EL (cell line): ENCODE results near the gene CHKA.

ENCODE experiments used
- DNase-seq: peaks from one replicate; pipeline ENCODE4 v3.0.0-alpha.2; 2016

Gene CHKA

GRCh38 chr11:68043349-68044144 is 77.6 kb downstream of the CHKA start:
- peak; percentile 93 for DNase-seq

DNA sequence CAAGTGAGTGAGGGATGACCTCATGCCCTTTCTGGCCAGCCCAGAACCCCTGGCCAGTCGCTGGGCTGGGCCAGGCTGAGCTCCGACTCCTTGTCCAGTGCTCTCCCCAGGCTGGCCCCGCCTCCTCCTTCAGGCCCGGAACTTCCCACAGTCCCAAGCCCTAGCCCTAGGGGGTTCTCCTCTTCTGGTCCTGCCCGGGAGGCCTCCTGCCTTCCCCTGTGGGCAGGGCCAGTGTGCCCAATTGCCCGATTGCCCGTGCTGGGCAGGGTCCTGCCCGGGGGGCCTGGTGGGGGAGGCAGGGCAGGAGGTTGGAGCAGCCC is 78.2 kb downstream of the CHKA start:
- peak; percentile 57 for DNase-seq

DNA sequence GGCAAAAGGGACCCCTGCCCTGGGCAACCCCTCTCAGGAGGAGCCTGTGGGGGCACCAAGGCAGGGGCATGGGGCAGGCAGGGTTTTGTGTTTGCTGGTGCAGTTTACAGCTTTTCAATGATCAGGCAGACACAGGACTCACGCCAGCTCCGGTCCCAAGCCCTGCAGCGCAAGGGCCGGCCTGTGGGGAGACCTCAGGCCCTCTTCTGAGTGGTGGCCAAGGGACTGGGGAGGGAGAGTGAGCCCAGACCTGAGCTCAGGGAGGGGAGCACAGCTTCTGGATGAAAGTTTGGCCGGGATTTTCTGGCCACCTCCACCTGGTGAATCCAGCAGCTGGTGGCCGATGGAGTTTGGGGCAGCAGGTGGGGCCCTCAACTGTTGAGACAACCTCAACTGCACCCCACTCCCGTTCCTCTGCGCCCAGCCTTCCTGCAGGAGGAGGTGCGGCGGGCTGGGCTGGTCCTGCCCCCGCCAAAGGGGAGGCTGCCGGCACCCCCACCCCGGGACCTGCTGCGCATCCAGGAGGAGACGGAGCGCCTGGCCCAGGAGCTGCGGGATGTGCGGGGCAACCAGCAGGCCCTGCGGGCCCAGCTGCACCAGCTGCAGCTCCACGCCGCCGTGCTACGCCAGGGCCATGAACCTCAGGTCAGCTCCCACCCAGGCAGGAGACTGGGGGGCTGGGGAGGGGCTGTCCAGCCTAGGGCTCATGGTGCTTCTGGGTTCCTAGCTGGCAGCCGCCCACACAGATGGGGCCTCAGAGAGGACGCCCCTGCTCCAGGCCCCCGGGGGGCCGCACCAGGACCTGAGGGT is 78.8 kb downstream of the CHKA start:
- no peak for DNase-seq

- no peak for DNase-seq
Observed at GRCh38 chr11:68041617-68042218, 79.5 kb downstream of the CHKA start.

DNA sequence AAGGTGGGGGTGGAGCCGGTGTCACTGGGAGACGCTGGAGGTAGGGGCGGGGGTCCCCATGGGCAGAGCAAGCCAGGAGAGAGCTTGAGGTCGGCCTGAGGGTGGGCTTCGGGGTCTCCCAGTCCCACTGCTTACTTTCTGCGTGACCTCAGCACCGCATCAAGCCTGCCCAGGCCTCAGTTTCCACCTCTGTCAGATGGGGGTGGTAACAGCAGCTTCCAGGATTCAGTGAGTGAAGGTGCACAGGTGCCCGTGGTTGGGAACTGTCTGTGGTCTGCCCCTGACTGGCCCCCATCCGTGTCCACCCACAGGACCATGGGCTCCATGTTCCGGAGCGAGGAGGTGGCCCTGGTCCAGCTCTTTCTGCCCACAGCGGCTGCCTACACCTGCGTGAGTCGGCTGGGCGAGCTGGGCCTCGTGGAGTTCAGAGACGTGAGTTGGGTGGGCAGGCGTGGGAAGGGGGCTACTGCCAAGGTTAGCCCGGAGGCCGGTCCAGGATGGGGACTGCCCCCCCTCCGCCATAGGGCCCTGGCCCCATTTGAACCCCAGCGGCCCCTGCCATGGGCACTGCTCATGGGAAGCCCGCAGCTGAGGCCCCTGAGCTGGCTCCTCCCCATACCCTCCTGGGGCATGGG is 80.1 kb downstream of the CHKA start:
- no peak for DNase-seq

- peak; percentile 77 for DNase-seq
Observed at GRCh38 chr11:68040101-68040956, 80.9 kb downstream of the CHKA start.

DNA sequence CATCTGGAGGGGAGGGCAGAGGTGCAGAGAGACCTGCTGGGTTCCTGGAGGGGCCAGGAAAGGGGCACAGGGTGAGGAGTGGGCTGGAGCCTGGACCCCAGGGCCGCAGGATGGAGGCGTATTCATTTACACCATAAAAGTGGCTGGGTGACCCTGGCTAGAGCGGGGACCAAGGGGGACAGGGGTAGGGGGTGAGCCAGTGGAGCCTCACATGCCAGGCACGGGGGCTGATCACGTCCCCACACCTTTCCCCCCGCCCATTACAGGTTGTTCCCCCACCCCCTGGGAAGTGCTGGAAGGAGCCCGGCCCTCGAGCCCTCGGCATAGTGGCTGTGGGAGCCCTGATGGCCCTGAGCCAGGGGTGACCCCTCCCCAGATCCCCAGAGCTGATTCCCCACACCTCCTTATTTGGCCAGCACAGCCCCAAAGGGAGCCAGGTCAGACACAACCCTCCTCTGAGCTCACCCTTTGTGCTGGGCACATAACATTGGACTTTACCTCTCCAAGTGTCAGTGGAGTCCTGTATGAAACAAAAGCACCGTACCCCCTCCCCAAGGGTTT is 81.6 kb downstream of the CHKA start:
- DNase-seq = peak; percentile 41

- DNase-seq = peak; percentile 90
Observed at GRCh38 chr11:68038718-68039525, 82.3 kb downstream of the CHKA start, which contains the start of gene TCIRG1. TCIRG1 (plus strand) TSS chr11:68039025; CDS start chr11:68041272, 2,247 bp downstream.

GRCh38 chr11:68038226-68038717 is 82.9 kb downstream of the CHKA start:
- DNase-seq = no peak

DNA sequence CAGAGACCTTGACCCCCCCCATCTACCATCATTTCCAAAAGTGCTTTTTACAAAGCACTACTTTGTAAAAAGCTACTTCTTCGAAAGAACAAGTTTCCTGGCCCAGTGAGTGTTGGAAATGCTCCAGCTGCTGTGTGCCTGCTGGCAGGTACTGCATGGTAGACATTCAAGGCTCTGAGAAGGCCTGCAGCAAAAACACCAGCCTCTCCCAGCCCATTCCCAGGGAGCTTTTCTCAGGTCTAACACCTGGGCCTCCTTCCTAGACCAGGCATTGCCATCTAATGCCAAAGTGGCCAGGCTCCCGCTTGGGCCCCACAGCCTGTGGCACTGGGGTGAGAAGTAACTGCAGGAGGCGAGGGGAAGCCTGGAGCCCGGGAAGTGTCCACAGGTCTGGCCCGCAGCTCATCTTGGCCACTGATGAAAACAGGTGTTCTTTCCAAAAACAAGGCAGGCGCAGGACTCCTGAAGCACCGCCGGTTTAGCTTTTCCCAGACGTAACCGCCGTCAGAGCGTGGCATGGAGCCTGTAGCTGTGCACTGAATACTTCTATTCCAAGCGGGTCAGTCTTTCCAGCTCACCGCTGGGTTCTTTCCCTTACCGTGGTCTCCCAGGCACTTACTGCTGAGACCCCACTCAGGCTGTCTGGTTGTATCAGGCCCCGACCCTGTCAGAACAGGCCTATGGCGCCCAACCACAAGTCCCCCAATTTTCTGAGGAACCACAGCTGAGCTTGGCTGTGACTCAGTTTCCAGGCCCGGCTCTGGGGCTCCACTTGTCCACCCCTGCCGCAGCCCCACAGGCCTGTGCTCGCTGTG is 83.6 kb downstream of the CHKA start:
- DNase-seq = no peak

DNA sequence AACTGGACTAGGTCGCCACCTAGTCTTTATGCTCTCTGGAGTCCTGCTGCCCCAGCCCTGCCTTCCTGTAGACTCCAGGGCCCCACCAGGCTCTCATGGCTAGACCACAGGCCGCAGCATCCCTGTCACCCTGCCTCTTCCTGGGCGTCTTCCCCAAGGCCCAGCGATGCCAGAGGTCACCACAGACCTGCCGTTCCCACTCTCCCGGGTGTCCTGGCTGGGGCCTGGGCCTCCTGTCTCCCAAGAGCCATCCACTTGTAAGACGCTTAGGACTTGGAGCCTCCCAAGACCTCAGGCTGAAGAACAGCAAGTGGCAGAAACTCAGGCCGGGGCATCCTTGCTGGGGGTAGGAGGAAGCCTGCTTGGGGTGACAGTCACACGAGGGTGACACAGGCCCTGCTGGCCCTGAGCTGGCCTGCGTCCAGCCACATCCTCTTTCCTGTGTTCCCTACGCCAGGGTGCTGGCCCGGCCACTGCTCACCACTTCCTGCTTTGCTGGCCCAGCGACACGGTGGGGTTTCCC is 84.4 kb downstream of the CHKA start:
- DNase-seq = no peak

- DNase-seq = no peak
Observed at GRCh38 chr11:68036141-68036716, 85.0 kb downstream of the CHKA start.

DNA sequence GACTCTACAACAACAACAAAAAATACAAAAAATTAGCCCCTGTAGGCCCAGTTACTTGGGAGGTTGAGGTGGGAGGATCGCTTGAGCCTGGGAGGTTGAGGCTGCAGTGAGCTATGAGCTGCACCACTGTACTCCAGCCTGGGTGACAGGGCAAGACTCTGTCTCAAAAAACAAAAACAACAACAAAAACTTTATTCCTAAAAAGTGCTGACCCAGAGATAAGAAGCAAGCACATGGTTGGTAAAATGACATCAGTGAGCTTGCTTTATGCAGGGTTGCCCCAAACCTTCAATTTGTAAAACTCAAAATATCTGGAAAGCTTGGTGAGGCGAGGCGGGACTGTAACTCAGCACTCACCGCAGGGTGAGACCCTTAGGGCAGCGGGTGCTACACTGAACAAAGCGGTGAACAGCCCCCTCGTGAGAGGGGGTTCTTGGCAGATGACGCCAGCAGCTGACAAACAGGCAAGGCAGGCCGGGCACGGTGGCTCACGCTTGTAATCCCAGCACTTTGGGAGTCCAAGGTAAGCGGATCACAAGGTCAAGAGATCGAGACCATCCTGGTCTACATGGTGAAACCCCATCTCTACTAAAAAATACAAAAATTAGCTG is 85.8 kb downstream of the CHKA start:
- DNase-seq = no peak

DNA sequence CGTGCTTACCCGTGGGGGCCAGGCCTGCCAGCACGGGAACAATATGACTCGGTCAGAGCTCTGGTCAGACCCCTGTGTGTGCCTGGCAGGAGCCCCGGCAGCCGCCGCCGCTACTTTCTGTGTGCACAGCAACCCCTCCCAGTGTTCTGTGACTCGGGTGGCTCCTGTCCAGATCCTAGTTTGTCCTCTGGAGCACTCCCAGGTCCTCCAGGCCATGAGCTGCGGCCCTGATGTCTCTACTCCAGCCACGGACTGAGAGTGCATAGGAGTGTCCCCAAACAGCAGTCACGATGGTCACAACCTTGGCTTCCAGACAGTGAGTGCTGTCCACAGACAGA is 87.5 kb downstream of the CHKA start:
- no peak for DNase-seq

- DNase-seq = no peak
Observed at GRCh38 chr11:68032997-68033707, 88.0 kb downstream of the CHKA start.

- no peak for DNase-seq
Observed at GRCh38 chr11:68032003-68032402, 89.2 kb downstream of the CHKA start.

DNA sequence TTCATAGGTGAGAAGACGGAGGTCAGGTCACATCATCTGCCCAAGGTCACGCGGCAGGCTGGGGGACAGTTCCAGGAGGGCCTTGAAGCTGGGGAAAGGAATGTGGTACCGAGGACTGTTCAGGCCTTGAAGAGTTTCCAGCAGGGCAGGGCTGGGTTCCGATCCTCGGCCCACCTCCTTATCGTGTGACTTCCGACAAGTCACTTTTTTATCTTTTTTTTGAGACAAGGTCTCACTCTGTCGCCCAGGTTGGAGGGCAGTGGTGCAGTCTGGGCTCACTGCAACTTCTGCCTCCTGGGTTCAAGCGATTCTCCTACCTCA is 90.1 kb downstream of the CHKA start:
- DNase-seq = no peak

- peak; percentile 100 for DNase-seq
Observed at GRCh38 chr11:68030318-68031143, 90.7 kb downstream of the CHKA start, which contains the start of gene NDUFS8. NDUFS8 (plus strand) TSS chr11:68030681; CDS start chr11:68032152, 1,471 bp downstream.
